ENCODE data around the gene NEURL1B. TPM values are rescaled to one million over a fixed set of nuclear protein-coding genes. Genes with fewer than 3 reads are reported as not detected.

Gene NEURL1B
- total RNA-seq, 2 experiments from 2014 or later, result 0.08 to 0.16 TPM

- no peak overlapping the region for H3K4me3 ChIP-seq (ENCODE audit: low read length)
- no peak for ATAC-seq (ENCODE audit: poor library complexity)
- no peaks in the 10 kb centered on the region for H3K9me3 ChIP-seq (ENCODE audit: control insufficient read depth in 1 of 2, insufficient read depth in 1 of 2, low read length in 2 of 2)
- H3K27ac ChIP-seq (ENCODE audit: low read depth in 1 of 2, low read length in 2 of 2), result no peak overlapping the region
- Mint-ChIP-seq H3K27ac (no peak overlapping the region), H3K36me3 (ENCODE audit: low read depth) (no peaks in the 10 kb centered on the region), H3K4me3 (no peak overlapping the region), H3K9me3 (no peaks in the 10 kb centered on the region), H3K27me3 (peaks cover 17% of the 10 kb centered on the region), H3K4me1 (ENCODE audit: low read depth) (peaks cover 8% of the 10 kb centered on the region)
- no peaks in the 10 kb centered on the region for H3K27me3 ChIP-seq (ENCODE audit: control insufficient read depth in 1 of 2, insufficient read depth in 2 of 2, low read length in 2 of 2)
- ChIA-PET CTCF (interaction anchor here (1.0 to 7.7 kb wide), 4 partner anchors 15 to 221 kb away, joined by 3 to 99 read pairs (median 6); no protein-coding TSS in a partner anchor), POLR2A (interaction anchor here (3.4 kb wide), 1 partner anchor 59 kb away, joined by 49 read pairs; the partner anchor contains the start of gene DUSP1)
- intact Hi-C loops (cut with DNase I, micrococcal nuclease), result loop anchor here (1.0 to 10.0 kb wide), 8 partner anchors 120 to 860 kb away; partner anchors contain the start of genes CREBRF (in 1 of the 2) and ERGIC1 (in 1 of the 2)
- no peak for TF ChIP-seq CTCF (IDR thresholded peaks at IDR 0.05)
- no peak for DNase-seq
- no peaks in the 10 kb centered on the region for H3K36me3 ChIP-seq (ENCODE audit: insufficient read depth, low read length)
- peaks cover 29% of the 10 kb centered on the region for H3K4me1 ChIP-seq (ENCODE audit: insufficient read depth, low read length)
These were observed 71.5 kb downstream of the NEURL1B start for GRCh38 chr5:172712610-172713009.

- Histone ChIP-seq H3K27me3 (ENCODE audit: control insufficient read depth in 1 of 2, insufficient read depth in 2 of 2, low read length in 2 of 2) (no peaks in the 10 kb centered on the region), H3K4me1 (ENCODE audit: insufficient read depth, low read length) (peaks cover 29% of the 10 kb centered on the region), H3K4me3 (ENCODE audit: low read length) (no peak overlapping the region), H3K9me3 (ENCODE audit: control insufficient read depth in 1 of 2, insufficient read depth in 1 of 2, low read length in 2 of 2) (no peaks in the 10 kb centered on the region), H3K27ac (ENCODE audit: low read depth in 1 of 2, low read length in 2 of 2) (no peak overlapping the region), H3K36me3 (ENCODE audit: insufficient read depth, low read length) (no peaks in the 10 kb centered on the region)
- TF ChIP-seq CTCF (IDR thresholded peaks at IDR 0.05), result peak; percentile 99
- H3K27me3 Mint-ChIP-seq, result peaks cover 13% of the 10 kb centered on the region
- ATAC-seq (ENCODE audit: poor library complexity), result peak; percentile 39
- ChIA-PET POLR2A (interaction anchor here (0.6 to 3.4 kb wide), 2 partner anchors 58 to 246 kb away, joined by 3 to 49 read pairs; partner anchors contain the start of genes DUSP1 and RPL26L1), CTCF (interaction anchor here (1.0 to 7.7 kb wide), 3 partner anchors 16 to 220 kb away, joined by 3 to 99 read pairs (median 9); no protein-coding TSS in a partner anchor)
- intact Hi-C loops (cut with DNase I, micrococcal nuclease), result loop anchor here (1.0 to 10.0 kb wide), 8 partner anchors 119 to 859 kb away; partner anchors contain the start of genes CREBRF (in 1 of the 2) and ERGIC1 (in 1 of the 2)
- no peak overlapping the region for H3K4me3 Mint-ChIP-seq
- peak; percentile 60 to 83 (median 70) for DNase-seq
- H3K27ac Mint-ChIP-seq, result no peak overlapping the region
- H3K36me3 Mint-ChIP-seq (ENCODE audit: low read depth), result no peaks in the 10 kb centered on the region
- peaks cover 8% of the 10 kb centered on the region for H3K4me1 Mint-ChIP-seq (ENCODE audit: low read depth)
- H3K9me3 Mint-ChIP-seq, result no peaks in the 10 kb centered on the region
These were observed 72.2 kb downstream of the NEURL1B start for GRCh38 chr5:172713113-172713808.

GRCh38 chr5:172713809-172714490 is 72.9 kb downstream of the NEURL1B start:
- no peak for TF ChIP-seq CTCF (IDR thresholded peaks at IDR 0.05)
- no peaks in the 10 kb centered on the region for H3K27me3 ChIP-seq (ENCODE audit: control insufficient read depth in 1 of 2, insufficient read depth in 2 of 2, low read length in 2 of 2)
- Mint-ChIP-seq H3K27me3 (peaks cover 6% of the 10 kb centered on the region), H3K36me3 (ENCODE audit: low read depth) (no peaks in the 10 kb centered on the region), H3K27ac (no peak overlapping the region), H3K4me1 (ENCODE audit: low read depth) (peaks cover 8% of the 10 kb centered on the region), H3K4me3 (no peak overlapping the region), H3K9me3 (no peaks in the 10 kb centered on the region)
- CTCF ChIA-PET, result interaction anchor here (0.7 to 7.7 kb wide), 21 partner anchors 7 to 245 kb away, joined by 3 to 99 read pairs (median 4); partner anchors contain the start of genes DUSP1 and RPL26L1
- intact Hi-C loops (cut with DNase I, micrococcal nuclease), result loop anchor here (1.0 to 10.0 kb wide), 8 partner anchors 118 to 858 kb away; partner anchors contain the start of genes CREBRF (in 1 of the 2) and ERGIC1 (in 1 of the 2)
- H3K36me3 ChIP-seq (ENCODE audit: insufficient read depth, low read length), result no peaks in the 10 kb centered on the region
- POLR2A ChIA-PET, result interaction anchor here (0.6 to 3.4 kb wide), 9 partner anchors 51 to 264 kb away, joined by 3 to 49 read pairs (median 4); partner anchors contain the start of genes DUSP1 and RPL26L1
- no peak for DNase-seq
- no peaks in the 10 kb centered on the region for H3K9me3 ChIP-seq (ENCODE audit: control insufficient read depth in 1 of 2, insufficient read depth in 1 of 2, low read length in 2 of 2)
- no peak for ATAC-seq (ENCODE audit: poor library complexity)
- H3K4me1 ChIP-seq (ENCODE audit: insufficient read depth, low read length), result peaks cover 29% of the 10 kb centered on the region
- no peak overlapping the region for H3K27ac ChIP-seq (ENCODE audit: low read depth in 1 of 2, low read length in 2 of 2)
- no peak overlapping the region for H3K4me3 ChIP-seq (ENCODE audit: low read length)
